IMR-90 (cell line): ENCODE data around the gene KMT2C. TPM values are rescaled to one million over a fixed set of nuclear protein-coding genes. Genes with fewer than 3 reads are reported as not detected.

Experiments
- ATAC-seq: fragments of 200-7000 bp; cut with Tn5 transposase; 2 replicates; pipeline ENCODE4 v1.9.1; 2020; ENCODE audit warnings: low read depth, mild to moderate bottlenecking, moderate library complexity
- BruUV-seq: library from RNA; stranded (reverse); fragments of 400-500 nt; replicated peaks from 2 replicates; lab custom pipeline; 2021; lab: Mats Ljungman, UMichigan
- CTCF ChIA-PET: fragments of 300-600 bp; formaldehyde crosslinking; extraction: SDS; loops from one replicate; lab custom pipeline; 2021; ENCODE audit warnings: antibody characterized with exemption; lab: Yijun Ruan, JAX
- POLR2A ChIA-PET: fragments of 300-600 bp; sonication (Branson Sonifier 250); formaldehyde crosslinking; loops from one replicate; lab custom pipeline; 2022; ENCODE audit warnings: antibody characterized with exemption; ENCODE audit not compliant: unreplicated experiment; lab: Charles Lee
- DNase-seq: peaks from one replicate; pipeline ENCODE4 v3.0.0; 2013
- H2AFZ ChIP-seq: replicated peaks from 2 replicates; pipeline ENCODE3; 2013; ENCODE audit warnings: low read length, mild to moderate bottlenecking; ENCODE audit not compliant: poor library complexity
- H2AK5ac ChIP-seq: 2 replicates; pipeline ENCODE4 v1.6.1; 2013; ENCODE audit warnings: low read depth, low read length, inconsistent platforms
- H2AK9ac ChIP-seq: replicated peaks from 2 replicates; pipeline ENCODE3; 2013; ENCODE audit warnings: mild to moderate bottlenecking, low read depth, low read length, moderate library complexity; ENCODE audit not compliant: poor library complexity
- H2BK120ac ChIP-seq: 2 replicates; pipeline ENCODE4 v1.6.1; 2013; ENCODE audit warnings: low read depth, low read length, inconsistent platforms
- H2BK15ac ChIP-seq: 3 replicates; pipeline ENCODE4 v1.6.1; 2013; ENCODE audit warnings: low read depth, low read length, inconsistent platforms
- H2BK20ac ChIP-seq: 2 replicates; pipeline ENCODE4 v1.6.1; 2013; ENCODE audit warnings: low read depth, mild to moderate bottlenecking, inconsistent platforms, low read length, moderate library complexity
- H2BK5ac ChIP-seq: 2 replicates; pipeline ENCODE4 v1.6.1; 2013; ENCODE audit warnings: mild to moderate bottlenecking, low read depth, low read length, inconsistent platforms; ENCODE audit not compliant: poor library complexity, severe bottlenecking
- H3K14ac ChIP-seq: replicated peaks from 2 replicates; pipeline ENCODE4 v1.6.1; 2013; ENCODE audit warnings: low read depth, low read length, inconsistent platforms
- H3K18ac ChIP-seq: 2 replicates; pipeline ENCODE4 v1.6.1; 2013; ENCODE audit warnings: low read depth, low read length, control low read depth
- H3K23ac ChIP-seq: 2 replicates; pipeline ENCODE4 v1.6.1; 2013; ENCODE audit warnings: low read depth, low read length, inconsistent platforms
- H3K27ac ChIP-seq: 2 replicates; pipeline ENCODE4 v1.5.1; 2013; ENCODE audit warnings: mild to moderate bottlenecking, control low read depth, low read length; ENCODE audit not compliant: insufficient read depth
- H3K27me3 ChIP-seq: 2 replicates; pipeline ENCODE4 v1.6.1; 2013; ENCODE audit warnings: low read length; ENCODE audit not compliant: control insufficient read depth, insufficient read depth
- H3K36me3 ChIP-seq: 2 replicates; pipeline ENCODE4 v1.6.1; 2013; ENCODE audit warnings: low read length, mixed read lengths; ENCODE audit not compliant: control insufficient read depth, insufficient read depth
- H3K4ac ChIP-seq: 2 replicates; pipeline ENCODE4 v1.6.1; 2013; ENCODE audit warnings: low read depth, low read length, inconsistent platforms
- H3K4me1 ChIP-seq: 2 replicates; pipeline ENCODE4 v1.6.1; 2013; ENCODE audit warnings: low read length, mixed read lengths; ENCODE audit not compliant: control insufficient read depth, insufficient read depth
- H3K4me2 ChIP-seq: 2 replicates; pipeline ENCODE4 v1.6.1; 2013; ENCODE audit warnings: low read depth, mild to moderate bottlenecking, control low read depth, low read length, moderate library complexity
- H3K4me3 ChIP-seq: 2 replicates; pipeline ENCODE4 v1.5.1; 2013; ENCODE audit warnings: low read depth, mild to moderate bottlenecking, control low read depth, low read length, moderate library complexity; ENCODE audit not compliant: insufficient read depth
- H3K56ac ChIP-seq: 2 replicates; pipeline ENCODE4 v1.6.1; 2013; ENCODE audit warnings: low read length, inconsistent platforms; ENCODE audit not compliant: insufficient read depth; ENCODE audit errors: extremely low read depth
- H3K79me1 ChIP-seq, 2 experiments: 2 replicates each; pipeline ENCODE4 v1.6.1; 2013; ENCODE audit warnings: low read length in 2 of 2, inconsistent platforms in 1 of 2, low read depth in 1 of 2
- H3K9ac ChIP-seq: 2 replicates; pipeline ENCODE4 v1.6.1; 2013; ENCODE audit warnings: low read depth, low read length, control low read depth
- H3K9me1 ChIP-seq: 2 replicates; pipeline ENCODE4 v1.6.1; 2013; ENCODE audit warnings: low read length, inconsistent platforms; ENCODE audit not compliant: insufficient read depth
- H3K9me3 ChIP-seq: 2 replicates; pipeline ENCODE4 v1.6.1; 2013; ENCODE audit warnings: low read length; ENCODE audit not compliant: control insufficient read depth, insufficient read depth
- H4K20me1 ChIP-seq: 2 replicates; pipeline ENCODE4 v1.6.1; 2013; ENCODE audit warnings: low read length, inconsistent platforms; ENCODE audit not compliant: insufficient read depth
- H4K5ac ChIP-seq: 2 replicates; pipeline ENCODE4 v1.6.1; 2013; ENCODE audit warnings: mild to moderate bottlenecking, low read depth, low read length, control low read depth
- H4K8ac ChIP-seq, 2 experiments: 2 replicates each; pipeline ENCODE4 v1.6.1; 2013; ENCODE audit warnings: low read depth in 2 of 2, low read length in 2 of 2, control low read depth in 1 of 2, inconsistent platforms in 1 of 2
- H4K91ac ChIP-seq: 2 replicates; pipeline ENCODE4 v1.6.1; 2013; ENCODE audit warnings: low read depth, low read length, inconsistent platforms; ENCODE audit not compliant: insufficient read depth
- BHLHE40 ChIP-seq: fragments of 150-350 bp; IDR thresholded peaks from 2 replicates; pipeline ENCODE4 v1.6.1; 2016; ENCODE audit warnings: mild to moderate bottlenecking, low read depth, low read length
- FOS ChIP-seq: fragments of 150-350 bp; IDR thresholded peaks from 2 replicates; pipeline ENCODE4 v1.6.1; 2016; ENCODE audit warnings: low read depth, low read length
- MAZ ChIP-seq: IDR thresholded peaks from 2 replicates; pipeline ENCODE4 v1.6.1; 2012; ENCODE audit warnings: low read depth, mild to moderate bottlenecking, low read length, improper control_type of control experiment, moderate library complexity, borderline replicate concordance
- POLR2A ChIP-seq: IDR thresholded peaks from 2 replicates; pipeline ENCODE4 v1.6.1; 2012; ENCODE audit warnings: mild to moderate bottlenecking, low read depth, low read length
- RFX5 ChIP-seq: IDR thresholded peaks from 2 replicates; pipeline ENCODE4 v1.8.0; 2012; ENCODE audit warnings: low read depth, mild to moderate bottlenecking, low read length, moderate library complexity
- WGBS, 2 experiments: methylation state at CpG; one replicate each; pipeline versions ENCODE4 v1.1.5 to v1.1.7; 2013; ENCODE audit warnings: missing lambda C conversion rate in 2 of 2; ENCODE audit not compliant: insufficient read length in 1 of 2; ENCODE audit errors: extremely low coverage in 2 of 2; 5-methylcytosine and 5-hydroxymethylcytosine counted together
- dilution Hi-C: fragments of 300-500 bp; cut with HindIII; formaldehyde crosslinking; loops from one replicate; pipeline ENCODE4 v1.14.3; 2018; ENCODE audit warnings: low sequenced_read_pairs; ENCODE audit not compliant: unreplicated experiment
- in situ Hi-C: fragments of 300-500 bp; cut with MboI; formaldehyde crosslinking; loops from 3 replicates; pipeline ENCODE4 v1.14.3; 2019; ENCODE audit warnings: low sequenced_read_pairs, inconsistent platforms, mixed read lengths
- intact Hi-C: fragments of 100-400 bp; cut with micrococcal nuclease; formaldehyde crosslinking; loops from 2 replicates; pipeline ENCODE4 v1.10.0; 2022
- polyA plus RNA-seq, 3 experiments: library from polyadenylated mRNA; depleted of rRNA; stranded (reverse); fragments of >200 nt; gene quantifications; 2 replicates each; pipeline ENCODE4 v1.2.3, GENCODE V29; 2012; ENCODE audit warnings: low replicate concordance in 1 of 3
- total RNA-seq: library from RNA; depleted of rRNA; stranded (reverse); fragments of >200 nt; gene quantifications from 2 replicates; pipeline ENCODE4 v1.2.3, GENCODE V29; 2012

Gene KMT2C
- total and polyA plus RNA-seq, 2 of the 4 experiments (the other 2 are of a cell fraction) = 8.0 to 23.3 TPM

GRCh38 chr7:152202056-152202455, 233.7 kb downstream of the KMT2C start:
- Histone ChIP-seq H3K9me3 (no peaks in the 10 kb centered on the region), H4K5ac (no peak overlapping the region), H3K79me1 (peaks cover 0 to 10% of the 10 kb centered on the region in 2 experiments; a peak in 2 of 4 replicates), H4K8ac (no peak overlapping the region), H2BK120ac (no peak overlapping the region), H2BK15ac (no peak overlapping the region), H3K27me3 (no peaks in the 10 kb centered on the region), H3K4me2 (no peak overlapping the region), H4K20me1 (no peaks in the 10 kb centered on the region), H2AK5ac (no peak overlapping the region), H3K4me1 (peaks cover 4% of the 10 kb centered on the region), H3K27ac (no peak overlapping the region), H2AK9ac (no peak overlapping the region), H3K56ac (no peak overlapping the region), H3K14ac (no peak overlapping the region), H2BK5ac (no peak overlapping the region), H3K4ac (no peak overlapping the region), H3K9me1 (peaks cover 3% of the 10 kb centered on the region; the same call in 1 of the 2 replicates), H4K91ac (no peak overlapping the region), H3K18ac (no peak overlapping the region), H3K23ac (no peak overlapping the region), H3K36me3 (peaks cover 14% of the 10 kb centered on the region; the same call in 1 of the 2 replicates), H2AFZ (no peak overlapping the region), H2BK20ac (no peak overlapping the region), H3K4me3 (no peak overlapping the region), H3K9ac (no peak overlapping the region)
- WGBS, 2 experiments = no CpG with 5 or more reads among the region's 3 CpGs
- BruUV-seq = no TSS peak
- ChIA-PET POLR2A (no interaction called here), CTCF (no interaction called here)
- in situ Hi-C loops = no loop called here
- intact Hi-C loops = loop anchor here (10.0 kb wide), 1 partner anchor 233 kb away; the partner anchor contains the start of gene KMT2C
- dilution Hi-C loops = no loop called here
- DNase-seq (peak; percentile 50), ATAC-seq (peak; percentile 73)
- TF ChIP-seq MAZ = no peak
- TF ChIP-seq BHLHE40 = no peak
- TF ChIP-seq POLR2A = no peak
- TF ChIP-seq FOS = no peak
- TF ChIP-seq RFX5 = no peak
